ENCODE results near the gene TNS3.

The TNS3 gene

GRCh38 chr7:47500103-47500563 lies 81.8 kb downstream of the TNS3 start:
- Histone ChIP-seq H3K4ac (ENCODE audit: low read depth in 1 of 2, low read length in 2 of 2) (peak overlapping the region in 1 of 2 experiments; percentile 24), H3K18ac (ENCODE audit: low read depth in 1 of 2, low read length in 2 of 2) (peak overlapping the region; percentile 35 to 83), H3K23ac (ENCODE audit: low read length in 2 of 2) (no peak overlapping the region), H3K4me1 (ENCODE audit: control insufficient read depth, insufficient read depth, low read depth, low read length) (peaks cover 55% of the 10 kb centered on the region), H3K9me3 (ENCODE audit: control insufficient read depth, low read length) (no peaks in the 10 kb centered on the region), H3K9ac (ENCODE audit: low read length) (no peak overlapping the region), H3K4me3 (ENCODE audit: insufficient read depth in 1 of 2, low read depth in 1 of 2, low read length in 2 of 2) (no peak overlapping the region), H2BK120ac (ENCODE audit: low read depth, low read length) (peak overlapping the region; percentile 9), H3K27me3 (ENCODE audit: control insufficient read depth in 1 of 2, insufficient read depth in 1 of 2, low read length in 2 of 2) (peaks cover 0 to 4% of the 10 kb centered on the region in 2 experiments), H2AFZ (ENCODE audit: low read depth, low read length) (no peak overlapping the region), H3K14ac (ENCODE audit: low read length in 2 of 2) (peak overlapping the region in 1 of 2 experiments; percentile 71), H4K8ac (ENCODE audit: low read length) (no peak overlapping the region), H3K36me3 (ENCODE audit: control insufficient read depth in 1 of 2, insufficient read depth in 2 of 2, low read depth in 1 of 2, low read length in 2 of 2) (peaks cover 0 to 39% of the 10 kb centered on the region in 2 experiments), H4K91ac (ENCODE audit: low read length) (no peak overlapping the region), H2BK15ac (ENCODE audit: low read depth, poor library complexity, severe bottlenecking) (no peak overlapping the region), H2BK5ac (ENCODE audit: low read depth, low read length, poor library complexity, severe bottlenecking) (no peak overlapping the region), H3K27ac (ENCODE audit: low read length, poor library complexity, severe bottlenecking) (peak overlapping the region; percentile 86), H2BK12ac (ENCODE audit: low read length in 2 of 2) (peak overlapping the region; percentile 24 to 29), H2AK5ac (ENCODE audit: low read length, severe bottlenecking) (no peak overlapping the region), H3K4me2 (ENCODE audit: low read length, poor library complexity, severe bottlenecking) (no peak overlapping the region), H3K79me1 (replicated peaks; ENCODE audit: low read length, poor library complexity, severe bottlenecking) (peaks cover 39% of the 10 kb centered on the region)
- DNase-seq, result no peak
- WGBS, result 72% methylated on average over 15 of the region's 15 CpGs

GRCh38 chr7:47498229-47499056 lies 83.5 kb downstream of the TNS3 start:
- H3K79me1 ChIP-seq (replicated peaks; ENCODE audit: low read length, poor library complexity, severe bottlenecking), result peaks cover 28% of the 10 kb centered on the region
- H3K4ac ChIP-seq (ENCODE audit: low read depth in 1 of 2, low read length in 2 of 2), result peak overlapping the region; percentile 29 to 71
- H2BK120ac ChIP-seq (ENCODE audit: low read depth, low read length), result peak overlapping the region; percentile 20
- no peak overlapping the region for H2AK5ac ChIP-seq (ENCODE audit: low read length, severe bottlenecking)
- no peak overlapping the region for H2BK15ac ChIP-seq (ENCODE audit: low read depth, poor library complexity, severe bottlenecking)
- DNase-seq, result no peak
- H3K27me3 ChIP-seq (ENCODE audit: control insufficient read depth in 1 of 2, insufficient read depth in 1 of 2, low read length in 2 of 2), result peaks cover 0 to 6% of the 10 kb centered on the region in 2 experiments
- peaks cover 52% of the 10 kb centered on the region for H3K4me1 ChIP-seq (ENCODE audit: control insufficient read depth, insufficient read depth, low read depth, low read length)
- H3K36me3 ChIP-seq (ENCODE audit: control insufficient read depth in 1 of 2, insufficient read depth in 2 of 2, low read depth in 1 of 2, low read length in 2 of 2), result peaks cover 0 to 28% of the 10 kb centered on the region in 2 experiments
- H4K8ac ChIP-seq (ENCODE audit: low read length), result peak overlapping the region; percentile 10
- H3K27ac ChIP-seq (ENCODE audit: low read length, poor library complexity, severe bottlenecking), result no peak overlapping the region
- H3K9me3 ChIP-seq (ENCODE audit: control insufficient read depth, low read length), result no peaks in the 10 kb centered on the region
- peak overlapping the region in 1 of 2 experiments; percentile 4 for H3K23ac ChIP-seq (ENCODE audit: low read length in 2 of 2)
- no peak overlapping the region for H3K14ac ChIP-seq (ENCODE audit: low read length in 2 of 2)
- H2BK5ac ChIP-seq (ENCODE audit: low read depth, low read length, poor library complexity, severe bottlenecking), result no peak overlapping the region
- peak overlapping the region; percentile 87 for H4K91ac ChIP-seq (ENCODE audit: low read length)
- H3K4me2 ChIP-seq (ENCODE audit: low read length, poor library complexity, severe bottlenecking), result no peak overlapping the region
- H3K18ac ChIP-seq (ENCODE audit: low read depth in 1 of 2, low read length in 2 of 2), result peak overlapping the region; percentile 63 to 70
- 78% methylated on average over 17 of the region's 17 CpGs for WGBS
- peak overlapping the region in 1 of 2 experiments; percentile 45 for H2BK12ac ChIP-seq (ENCODE audit: low read length in 2 of 2)
- no peak overlapping the region for H2AFZ ChIP-seq (ENCODE audit: low read depth, low read length)
- no peak overlapping the region for H3K9ac ChIP-seq (ENCODE audit: low read length)
- no peak overlapping the region for H3K4me3 ChIP-seq (ENCODE audit: insufficient read depth in 1 of 2, low read depth in 1 of 2, low read length in 2 of 2)

GRCh38 chr7:47497367-47498096 lies 84.4 kb downstream of the TNS3 start:
- DNase-seq, result peak; percentile 69
- 24% methylated on average over 9 of the region's 12 CpGs for WGBS
- Histone ChIP-seq H2AK5ac (ENCODE audit: low read length, severe bottlenecking) (peak overlapping the region; percentile 50), H3K4me1 (ENCODE audit: control insufficient read depth, insufficient read depth, low read depth, low read length) (peaks cover 48% of the 10 kb centered on the region), H4K91ac (ENCODE audit: low read length) (peak overlapping the region; percentile 47), H2BK15ac (ENCODE audit: low read depth, poor library complexity, severe bottlenecking) (peak overlapping the region; percentile 80), H2AFZ (ENCODE audit: low read depth, low read length) (no peak overlapping the region), H3K18ac (ENCODE audit: low read depth in 1 of 2, low read length in 2 of 2) (peak overlapping the region; percentile 51 to 63), H3K79me1 (replicated peaks; ENCODE audit: low read length, poor library complexity, severe bottlenecking) (peaks cover 31% of the 10 kb centered on the region), H3K27me3 (ENCODE audit: control insufficient read depth in 1 of 2, insufficient read depth in 1 of 2, low read length in 2 of 2) (peaks cover 0 to 6% of the 10 kb centered on the region in 2 experiments), H2BK120ac (ENCODE audit: low read depth, low read length) (peak overlapping the region; percentile 20), H4K8ac (ENCODE audit: low read length) (peak overlapping the region; percentile 41), H3K9me3 (ENCODE audit: control insufficient read depth, low read length) (no peaks in the 10 kb centered on the region), H3K23ac (ENCODE audit: low read length in 2 of 2) (peak overlapping the region; percentile 4 to 40), H3K4me2 (ENCODE audit: low read length, poor library complexity, severe bottlenecking) (no peak overlapping the region), H3K36me3 (ENCODE audit: control insufficient read depth in 1 of 2, insufficient read depth in 2 of 2, low read depth in 1 of 2, low read length in 2 of 2) (peaks cover 0 to 28% of the 10 kb centered on the region in 2 experiments), H3K4ac (ENCODE audit: low read depth in 1 of 2, low read length in 2 of 2) (peak overlapping the region in 1 of 2 experiments; percentile 32), H3K9ac (ENCODE audit: low read length) (no peak overlapping the region), H3K4me3 (ENCODE audit: insufficient read depth in 1 of 2, low read depth in 1 of 2, low read length in 2 of 2) (no peak overlapping the region), H3K27ac (ENCODE audit: low read length, poor library complexity, severe bottlenecking) (no peak overlapping the region), H2BK12ac (ENCODE audit: low read length in 2 of 2) (peak overlapping the region; percentile 59 to 66), H3K14ac (ENCODE audit: low read length in 2 of 2) (peak overlapping the region in 1 of 2 experiments; percentile 10), H2BK5ac (ENCODE audit: low read depth, low read length, poor library complexity, severe bottlenecking) (no peak overlapping the region)

- H2BK15ac ChIP-seq (ENCODE audit: low read depth, poor library complexity, severe bottlenecking), result no peak overlapping the region
- peaks cover 0 to 33% of the 10 kb centered on the region in 2 experiments for H3K36me3 ChIP-seq (ENCODE audit: control insufficient read depth in 1 of 2, insufficient read depth in 2 of 2, low read depth in 1 of 2, low read length in 2 of 2)
- H3K27me3 ChIP-seq (ENCODE audit: control insufficient read depth in 1 of 2, insufficient read depth in 1 of 2, low read length in 2 of 2), result peaks cover 0 to 10% of the 10 kb centered on the region in 2 experiments
These were observed 85.2 kb downstream of the TNS3 start for GRCh38 chr7:47496666-47497065.

More at GRCh38 chr7:47496666-47497065, 85.2 kb downstream of the TNS3 start:
- Histone ChIP-seq H3K9ac (ENCODE audit: low read length) (no peak overlapping the region), H3K9me3 (ENCODE audit: control insufficient read depth, low read length) (no peaks in the 10 kb centered on the region), H2AK5ac (ENCODE audit: low read length, severe bottlenecking) (peak overlapping the region; percentile 13), H3K14ac (ENCODE audit: low read length in 2 of 2) (peak overlapping the region in 1 of 2 experiments; percentile 78), H3K4ac (ENCODE audit: low read depth in 1 of 2, low read length in 2 of 2) (peak overlapping the region in 1 of 2 experiments; percentile 17), H4K8ac (ENCODE audit: low read length) (no peak overlapping the region), H3K4me2 (ENCODE audit: low read length, poor library complexity, severe bottlenecking) (no peak overlapping the region), H3K27ac (ENCODE audit: low read length, poor library complexity, severe bottlenecking) (no peak overlapping the region), H3K4me3 (ENCODE audit: insufficient read depth in 1 of 2, low read depth in 1 of 2, low read length in 2 of 2) (no peak overlapping the region), H4K91ac (ENCODE audit: low read length) (peak overlapping the region; percentile 24), H2BK120ac (ENCODE audit: low read depth, low read length) (no peak overlapping the region), H3K79me1 (replicated peaks; ENCODE audit: low read length, poor library complexity, severe bottlenecking) (peaks cover 35% of the 10 kb centered on the region), H3K4me1 (ENCODE audit: control insufficient read depth, insufficient read depth, low read depth, low read length) (peaks cover 45% of the 10 kb centered on the region), H3K18ac (ENCODE audit: low read depth in 1 of 2, low read length in 2 of 2) (peak overlapping the region in 1 of 2 experiments; percentile 84), H3K23ac (ENCODE audit: low read length in 2 of 2) (no peak overlapping the region), H2BK12ac (ENCODE audit: low read length in 2 of 2) (peak overlapping the region; percentile 25 to 62), H2BK5ac (ENCODE audit: low read depth, low read length, poor library complexity, severe bottlenecking) (no peak overlapping the region), H2AFZ (ENCODE audit: low read depth, low read length) (no peak overlapping the region)
- no peak for DNase-seq
- 83% methylated on average over 7 of the region's 7 CpGs for WGBS

All from mesenchymal stem cell (in vitro differentiated cells and primary cell).